GM12891 (cell line): ENCODE data around the gene LNX1.

Experiments
- POLR2A ChIP-seq: IDR thresholded peaks from 2 replicates; pipeline ENCODE4 v1.6.1; 2011; ENCODE audit warnings: low read depth, low read length, control low read depth
- TAF1 ChIP-seq: IDR thresholded peaks from 2 replicates; pipeline ENCODE4 v1.6.1; 2011; ENCODE audit warnings: low read depth, low read length, control low read depth

GRCh38 chr4:53456178-53456577, 135.1 kb downstream of the LNX1 start:
- TF ChIP-seq POLR2A (no peak), TAF1 (no peak)
